ENCODE results near the gene UBR2.

The UBR2 gene

DNA sequence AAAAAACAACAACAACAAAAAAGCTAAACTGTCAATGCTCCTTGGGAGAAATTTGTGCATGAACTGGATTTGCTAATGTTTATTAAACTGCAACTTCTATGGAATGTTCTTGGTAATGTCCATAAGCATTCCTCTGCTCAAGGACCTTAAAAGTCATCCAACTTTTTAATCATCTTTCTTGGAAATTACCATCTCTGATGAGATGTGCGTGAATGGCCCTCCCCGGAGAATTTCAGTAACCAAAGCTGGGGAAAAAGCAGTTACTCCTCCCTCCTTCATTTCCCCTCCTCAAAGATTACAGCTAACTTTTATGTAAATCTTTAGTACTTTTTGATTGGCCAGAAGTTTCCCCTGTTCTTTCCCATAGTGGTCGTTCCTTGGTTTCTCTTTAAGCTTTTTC is 176.9 kb downstream of the UBR2 start:
- Mint-ChIP-seq H3K9me3 (no peaks in the 10 kb centered on the region), H3K4me3 (no peak overlapping the region), H3K27ac (no peak overlapping the region), H3K36me3 (peaks cover 20% of the 10 kb centered on the region), H3K4me1 (peaks cover 10% of the 10 kb centered on the region)
- ATAC-seq (no peak), DNase-seq (ENCODE audit: low spot score in 2 of 2) (no peak)

DNA sequence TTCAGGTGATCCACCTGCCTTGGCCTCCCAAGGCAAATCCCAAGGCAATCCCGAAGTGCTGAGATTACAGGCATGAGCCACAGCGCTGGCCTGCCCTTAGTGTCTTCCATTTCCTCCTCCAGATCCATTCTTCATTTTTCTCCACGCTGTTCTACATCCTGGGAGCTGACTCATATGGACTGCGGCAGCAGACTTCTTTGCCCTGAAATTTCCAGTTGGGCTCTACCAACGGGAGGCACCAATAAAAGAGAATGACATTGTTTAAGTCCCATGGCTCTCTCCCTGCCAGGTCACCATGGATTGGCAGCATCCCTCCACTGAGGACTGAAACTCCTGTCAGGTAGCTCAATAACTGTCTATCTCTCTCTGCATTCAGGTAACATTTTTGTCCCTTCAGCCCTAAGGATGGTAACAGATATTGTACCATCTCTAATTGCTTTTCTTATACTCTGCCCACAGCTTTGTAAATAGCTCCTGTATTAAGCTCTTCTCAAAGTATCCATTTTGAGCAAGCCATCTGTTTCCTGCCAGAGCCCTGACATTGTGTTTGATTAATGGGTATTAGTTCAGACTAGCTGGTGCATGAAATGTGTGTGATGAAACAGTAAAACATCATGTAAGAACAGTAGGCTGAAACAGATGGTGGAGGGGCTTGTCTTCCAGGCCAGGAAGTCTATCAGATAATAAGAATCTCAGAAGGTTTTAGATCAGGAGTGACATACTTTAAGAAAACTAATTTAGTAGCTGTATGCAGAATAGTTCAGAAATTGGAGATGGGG is 178.5 kb downstream of the UBR2 start:
- no peak for ATAC-seq
- H3K4me3 Mint-ChIP-seq, result no peak overlapping the region

More for the DNA sequence above, 178.5 kb downstream of the UBR2 start:
- Mint-ChIP-seq H3K4me1 (peaks cover 13% of the 10 kb centered on the region), H3K36me3 (peaks cover 24% of the 10 kb centered on the region), H3K27ac (no peak overlapping the region), H3K9me3 (no peaks in the 10 kb centered on the region)
- no peak for DNase-seq (ENCODE audit: low spot score in 2 of 2)
